WTC11 (cell line): ENCODE measurements around the gene CABCOCO1. TPM values are rescaled to one million over a fixed set of nuclear protein-coding genes. Genes with fewer than 3 reads are reported as not detected.

Source experiments
- ATAC-seq: fragments of 200-7000 bp; cut with Tn5 transposase; 2 replicates; pipeline ENCODE4 v1.10.0; 2021; ENCODE audit warnings: mild to moderate bottlenecking, moderate library complexity
- CTCF ChIA-PET: fragments of 300-600 bp; sonication (Branson Sonifier 250); formaldehyde crosslinking; loops from one replicate; lab custom pipeline; 2021; ENCODE audit warnings: antibody characterized with exemption; lab: Charles Lee
- POLR2A ChIA-PET: fragments of 350-600 bp; sonication (Branson Sonifier 250); formaldehyde crosslinking; loops from one replicate; lab custom pipeline; 2021; ENCODE audit warnings: antibody characterized with exemption; lab: Charles Lee
- DNase-seq: peaks from one replicate; pipeline ENCODE4 v3.0.0; 2021; ENCODE audit warnings: low spot score
- H3K27ac Mint-ChIP-seq: 2 replicates; pipeline ENCODE4 v1.8.0; 2021; ENCODE audit warnings: mixed read lengths
- H3K27me3 Mint-ChIP-seq: 2 replicates; pipeline ENCODE4 v1.8.0; 2021; ENCODE audit warnings: low read depth, mild to moderate bottlenecking, moderate library complexity, mixed read lengths
- H3K36me3 Mint-ChIP-seq: 2 replicates; pipeline ENCODE4 v1.8.0; 2021; ENCODE audit warnings: mixed read lengths
- H3K4me1 Mint-ChIP-seq: 2 replicates; pipeline ENCODE4 v1.8.0; 2022; ENCODE audit warnings: mixed read lengths
- H3K4me3 Mint-ChIP-seq: 2 replicates; pipeline ENCODE4 v1.8.0; 2021; ENCODE audit warnings: mild to moderate bottlenecking, moderate library complexity, mixed read lengths
- H3K9me3 Mint-ChIP-seq: 2 replicates; pipeline ENCODE4 v1.8.0; 2021; ENCODE audit warnings: mixed read lengths
- AR ChIP-seq: fragments of 250-450 bp; sonication (Bioruptor Pico); IDR thresholded peaks from 2 replicates; pipeline ENCODE4 v1.9.0; 2021; ENCODE audit warnings: mild to moderate bottlenecking
- ATF1 ChIP-seq: sonication (generic); formaldehyde crosslinking; IDR thresholded peaks from 2 replicates; pipeline ENCODE4 v1.8.1; 2023; ENCODE audit warnings: mild to moderate bottlenecking, moderate library complexity, missing genetic modification reagents
- ATF6 ChIP-seq: sonication (generic); formaldehyde crosslinking; IDR thresholded peaks from 2 replicates; pipeline ENCODE4 v1.8.1; 2023; ENCODE audit warnings: mild to moderate bottlenecking, missing genetic modification reagents
- CDX4 ChIP-seq: fragments of 250-450 bp; sonication (Bioruptor Pico); IDR thresholded peaks from 2 replicates; pipeline ENCODE4 v1.9.0; 2021; ENCODE audit warnings: moderate library complexity, mild to moderate bottlenecking, inconsistent platforms, borderline replicate concordance
- IRF2 ChIP-seq: sonication (generic); formaldehyde crosslinking; IDR thresholded peaks from 2 replicates; pipeline ENCODE4 v1.8.0; 2022; ENCODE audit warnings: low read depth, missing genetic modification reagents, borderline replicate concordance
- MLX ChIP-seq: sonication (generic); formaldehyde crosslinking; IDR thresholded peaks from 2 replicates; pipeline ENCODE4 v1.8.1; 2023; ENCODE audit warnings: mild to moderate bottlenecking, missing genetic modification reagents, moderate library complexity
- NR2C2 ChIP-seq: sonication (generic); formaldehyde crosslinking; IDR thresholded peaks from 2 replicates; pipeline ENCODE4 v1.8.0; 2022; ENCODE audit warnings: mild to moderate bottlenecking, missing genetic modification reagents
- OVOL2 ChIP-seq: fragments of 250-450 bp; sonication (Bioruptor Pico); IDR thresholded peaks from 2 replicates; pipeline ENCODE4 v1.9.0; 2021; ENCODE audit warnings: mild to moderate bottlenecking, borderline replicate concordance
- PRDM15 ChIP-seq: sonication (generic); formaldehyde crosslinking; IDR thresholded peaks from 2 replicates; pipeline ENCODE4 v1.8.0; 2022; ENCODE audit warnings: missing genetic modification reagents
- PREB ChIP-seq: sonication (generic); formaldehyde crosslinking; IDR thresholded peaks from 2 replicates; pipeline ENCODE4 v1.8.1; 2022; ENCODE audit warnings: mild to moderate bottlenecking, missing genetic modification reagents, moderate library complexity, borderline replicate concordance
- PRRX2 ChIP-seq: fragments of 250-450 bp; sonication (Bioruptor Pico); IDR thresholded peaks from 2 replicates; pipeline ENCODE4 v1.8.0; 2021; ENCODE audit warnings: mild to moderate bottlenecking
- SMAD4 ChIP-seq: sonication (generic); formaldehyde crosslinking; IDR thresholded peaks from 2 replicates; pipeline ENCODE4 v1.8.0; 2022; ENCODE audit warnings: mild to moderate bottlenecking, missing genetic modification reagents
- SP1 ChIP-seq: sonication (generic); formaldehyde crosslinking; conservative IDR thresholded peaks from 2 replicates; pipeline ENCODE4 v1.8.1; 2022; ENCODE audit warnings: missing genetic modification reagents
- TEAD1 ChIP-seq: sonication (generic); formaldehyde crosslinking; IDR thresholded peaks from 2 replicates; pipeline ENCODE4 v1.8.0; 2022; ENCODE audit warnings: mild to moderate bottlenecking, missing genetic modification reagents
- ZNF121 ChIP-seq: sonication (generic); formaldehyde crosslinking; IDR thresholded peaks from 2 replicates; pipeline ENCODE4 v1.8.0; 2023; ENCODE audit warnings: missing genetic modification reagents
- ZNF416 ChIP-seq: fragments of 250-450 bp; sonication (Bioruptor Pico); IDR thresholded peaks from 2 replicates; pipeline ENCODE4 v1.9.0; 2021; ENCODE audit warnings: mild to moderate bottlenecking, inconsistent platforms
- ZSCAN18 ChIP-seq: fragments of 250-450 bp; sonication (Bioruptor Pico); IDR thresholded peaks from 2 replicates; pipeline ENCODE4 v2.1.2; 2022; ENCODE audit warnings: mild to moderate bottlenecking, moderate library complexity
- total RNA-seq: library from RNA; stranded (reverse); gene quantifications from 3 replicates; pipeline ENCODE4 v1.2.3, GENCODE V29; 2021

CABCOCO1 gene
- total RNA-seq, 1 experiment from 2014 or later = not detected

GRCh38 chr10:61763778-61764177 lies 101.0 kb downstream of the CABCOCO1 start (continued):
- TF ChIP-seq ATF6 (CRISPR knock-in tag) (no peak), PRDM15 (CRISPR knock-in tag) (no peak), NR2C2 (no peak), IRF2 (no peak), CDX4 (CRISPR knock-in tag) (no peak), SMAD4 (CRISPR knock-in tag) (no peak), ATF1 (no peak)

- Mint-ChIP-seq H3K27ac (no peak overlapping the region), H3K36me3 (no peaks in the 10 kb centered on the region), H3K4me3 (no peak overlapping the region), H3K4me1 (peaks cover 14% of the 10 kb centered on the region), H3K27me3 (no peaks in the 10 kb centered on the region), H3K9me3 (no peaks in the 10 kb centered on the region)
- POLR2A ChIA-PET = no interaction called here
- TF ChIP-seq PREB (CRISPR knock-in tag) = no peak
- no peak for TF ChIP-seq ZSCAN18 (CRISPR knock-in tag)
- no peak for TF ChIP-seq PRDM15 (CRISPR knock-in tag)
- no peak for TF ChIP-seq TEAD1 (CRISPR knock-in tag)
- no peak for TF ChIP-seq OVOL2 (CRISPR knock-in tag)
- no peak for TF ChIP-seq ATF1
- no peak for TF ChIP-seq ZNF416
- TF ChIP-seq ZNF121 (CRISPR knock-in tag) = no peak
- TF ChIP-seq SP1 (CRISPR knock-in tag) = no peak
- no peak for TF ChIP-seq PRRX2
- no peak for TF ChIP-seq AR (CRISPR knock-in tag)
- TF ChIP-seq MLX = no peak
- CTCF ChIA-PET = interaction anchor here (1.6 kb wide), 1 partner anchor 14 kb away, joined by 4 read pairs; no protein-coding TSS in a partner anchor
- ATAC-seq (no peak), DNase-seq (no peak)
Measured at GRCh38 chr10:61764486-61764885, 101.8 kb downstream of the CABCOCO1 start.
